K562 (cell line): ENCODE data around the gene TECPR2. TPM values are rescaled to one million over a fixed set of nuclear protein-coding genes. Genes with fewer than 3 reads are reported as not detected.

ENCODE experiments used
- ATF7 ChIP-seq: fragments of 450-650 bp; IDR thresholded peaks from 2 replicates; pipeline ENCODE4 v1.7.1; 2014; ENCODE audit warnings: mild to moderate bottlenecking, moderate library complexity
- BRD4 ChIP-seq: fragments of 200-600 bp; sonication (generic); IDR thresholded peaks from 2 replicates; pipeline ENCODE4 v1.6.1; 2017; ENCODE audit warnings: inconsistent platforms
- CCNT2 ChIP-seq: IDR thresholded peaks from 2 replicates; pipeline ENCODE4 v1.6.1; 2011; ENCODE audit warnings: borderline replicate concordance, low read depth, mild to moderate bottlenecking, moderate library complexity, mixed read lengths, low read length; ENCODE audit not compliant: insufficient read length; ENCODE audit errors: extremely low read depth
- CREM ChIP-seq: IDR thresholded peaks from 2 replicates; pipeline ENCODE4 v1.6.1; 2014; ENCODE audit warnings: antibody characterized with exemption, low read depth
- HDAC1 ChIP-seq, 2 experiments: fragments of 450-650 bp; IDR thresholded peaks; 2 replicates each; pipeline ENCODE4 v1.6.1; 2016 to 2017; ENCODE audit warnings: inconsistent platforms in 1 of 2, mild to moderate bottlenecking in 1 of 2, moderate library complexity in 1 of 2
- HNRNPL ChIP-seq: fragments of 200-400 bp; formaldehyde crosslinking; IDR thresholded peaks from 2 replicates; pipeline ENCODE4 v1.6.1; 2017; ENCODE audit warnings: low read depth, mild to moderate bottlenecking, low read length
- MTA3 ChIP-seq: fragments of 450-650 bp; formaldehyde crosslinking; IDR thresholded peaks from 2 replicates; pipeline ENCODE4 v1.6.1; 2017; ENCODE audit warnings: mild to moderate bottlenecking, borderline replicate concordance
- NRF1 ChIP-seq, 2 experiments: fragments of 450-650 bp; IDR thresholded peaks in 1 of 2; conservative IDR thresholded peaks in 1 of 2; 2 replicates each; pipeline ENCODE4 v1.6.1; 2014; ENCODE audit warnings: mild to moderate bottlenecking in 2 of 2
- RBFOX2 ChIP-seq: fragments of 200-400 bp; formaldehyde crosslinking; IDR thresholded peaks from 2 replicates; pipeline ENCODE4 v1.6.1; 2017; ENCODE audit warnings: low read depth, mild to moderate bottlenecking, low read length, moderate library complexity
- ZFX ChIP-seq: sonication (generic); formaldehyde crosslinking; IDR thresholded peaks from 2 replicates; pipeline ENCODE4 v1.8.0; 2022; ENCODE audit warnings: mild to moderate bottlenecking, missing genetic modification reagents, moderate library complexity
- polyA plus RNA-seq, 8 experiments: library from polyadenylated mRNA; depleted of rRNA in 4 of 8; stranded (reverse) in 5 of 8; unstranded in 3 of 8; fragments of >200 nt; fragmentation: Nextera tagmentation in 2 of 8; fragmentation: Illumina TruSeq in 1 of 8; extraction: Ambion mirVana in 2 of 8; extraction: Trizol in 1 of 8; gene quantifications; 2 replicates each; pipeline versions ENCODE4 v1.2.1 to v1.2.3, GENCODE V29; 2011 to 2014; ENCODE audit warnings: inconsistent platforms in 1 of 8, missing spikeins in 1 of 8
- total RNA-seq, 7 experiments: library from RNA; depleted of rRNA in 6 of 7; stranded (reverse); fragments of >200 nt in 6 of 7; fragmentation: Illumina TruSeq in 2 of 7; extraction: Trizol in 2 of 7; gene quantifications; 2 replicates each; pipeline versions ENCODE4 v1.2.1 to v1.2.3, GENCODE V29; 2011 to 2021; ENCODE audit warnings: low replicate concordance in 1 of 7
- TF ChIP-seq, protein P1 (sequence below), 2 experiments: fragments of 450-650 bp in 1 of 2; sonication (generic) in 1 of 2; formaldehyde crosslinking in 1 of 2; IDR thresholded peaks; 2 replicates each; pipeline versions ENCODE4 v1.7.1 to v1.9.0; 2016 to 2022; ENCODE audit warnings: inconsistent platforms in 1 of 2, mild to moderate bottlenecking in 1 of 2, missing genetic modification reagents in 1 of 2
- TF ChIP-seq, protein P2 (sequence below): fragments of 450-650 bp; formaldehyde crosslinking; IDR thresholded peaks from 2 replicates; pipeline ENCODE4 v1.4.0; 2020; ENCODE audit warnings: mild to moderate bottlenecking, moderate library complexity
- TF ChIP-seq, protein P3 (sequence below): fragments of 200-800 bp; sonication (Bioruptor generic); IDR thresholded peaks from 2 replicates; pipeline ENCODE4 v1.6.1; 2017; ENCODE audit warnings: missing genetic modification characterization, missing compliant biosample characterization

The TECPR2 gene
- total and polyA plus RNA-seq, 9 of the 15 experiments (the other 6 are each of a cell fraction or from before 2014, with no cell fraction given): 0.04 to 3.0 (median 0.83) TPM

DNA sequence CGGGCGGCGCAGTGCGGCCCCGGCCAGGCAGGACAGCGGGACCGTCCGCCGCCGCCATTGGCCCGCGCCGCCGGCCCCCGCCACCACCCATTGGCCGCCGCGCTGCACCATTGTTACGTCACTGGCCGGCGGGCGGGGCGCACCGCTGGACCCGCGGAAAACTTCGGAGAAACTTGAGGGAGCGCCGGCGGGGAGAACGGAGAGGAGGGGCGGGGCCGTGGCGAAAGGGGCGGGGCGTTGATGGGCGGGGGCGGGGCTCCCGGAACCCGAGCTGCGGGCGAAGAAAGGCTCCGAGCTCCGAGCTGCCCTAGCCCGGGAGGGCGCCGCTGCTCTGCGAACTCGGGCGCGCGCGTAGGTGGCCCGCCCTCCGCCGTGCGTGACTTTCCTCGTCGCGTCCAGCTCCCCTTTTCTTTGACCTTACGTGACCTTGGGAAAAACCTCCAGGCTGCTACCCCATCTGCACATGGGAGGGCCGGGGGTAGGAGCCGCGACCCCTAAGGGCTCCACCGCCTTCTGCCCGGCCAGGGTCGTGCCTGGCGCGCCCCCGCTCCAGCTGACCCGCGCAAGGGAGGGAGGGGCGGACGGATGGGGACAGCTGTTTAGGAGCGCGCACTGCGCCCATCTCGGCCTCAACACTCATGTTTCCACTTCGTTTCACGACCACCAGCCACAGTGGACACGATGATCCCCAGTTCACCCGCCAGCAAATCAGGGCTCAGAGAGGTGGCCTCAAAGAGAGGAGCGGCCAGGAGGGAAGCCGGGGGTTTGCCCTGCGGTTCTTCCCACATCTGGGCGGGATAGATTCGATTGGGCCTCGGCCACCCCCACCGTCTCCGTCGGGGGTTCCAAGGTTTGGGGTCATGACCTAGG lies 147.2 kb downstream of the TECPR2 start, which contains the start of gene ANKRD9 (continued):
- TF ChIP-seq, protein P1, sequence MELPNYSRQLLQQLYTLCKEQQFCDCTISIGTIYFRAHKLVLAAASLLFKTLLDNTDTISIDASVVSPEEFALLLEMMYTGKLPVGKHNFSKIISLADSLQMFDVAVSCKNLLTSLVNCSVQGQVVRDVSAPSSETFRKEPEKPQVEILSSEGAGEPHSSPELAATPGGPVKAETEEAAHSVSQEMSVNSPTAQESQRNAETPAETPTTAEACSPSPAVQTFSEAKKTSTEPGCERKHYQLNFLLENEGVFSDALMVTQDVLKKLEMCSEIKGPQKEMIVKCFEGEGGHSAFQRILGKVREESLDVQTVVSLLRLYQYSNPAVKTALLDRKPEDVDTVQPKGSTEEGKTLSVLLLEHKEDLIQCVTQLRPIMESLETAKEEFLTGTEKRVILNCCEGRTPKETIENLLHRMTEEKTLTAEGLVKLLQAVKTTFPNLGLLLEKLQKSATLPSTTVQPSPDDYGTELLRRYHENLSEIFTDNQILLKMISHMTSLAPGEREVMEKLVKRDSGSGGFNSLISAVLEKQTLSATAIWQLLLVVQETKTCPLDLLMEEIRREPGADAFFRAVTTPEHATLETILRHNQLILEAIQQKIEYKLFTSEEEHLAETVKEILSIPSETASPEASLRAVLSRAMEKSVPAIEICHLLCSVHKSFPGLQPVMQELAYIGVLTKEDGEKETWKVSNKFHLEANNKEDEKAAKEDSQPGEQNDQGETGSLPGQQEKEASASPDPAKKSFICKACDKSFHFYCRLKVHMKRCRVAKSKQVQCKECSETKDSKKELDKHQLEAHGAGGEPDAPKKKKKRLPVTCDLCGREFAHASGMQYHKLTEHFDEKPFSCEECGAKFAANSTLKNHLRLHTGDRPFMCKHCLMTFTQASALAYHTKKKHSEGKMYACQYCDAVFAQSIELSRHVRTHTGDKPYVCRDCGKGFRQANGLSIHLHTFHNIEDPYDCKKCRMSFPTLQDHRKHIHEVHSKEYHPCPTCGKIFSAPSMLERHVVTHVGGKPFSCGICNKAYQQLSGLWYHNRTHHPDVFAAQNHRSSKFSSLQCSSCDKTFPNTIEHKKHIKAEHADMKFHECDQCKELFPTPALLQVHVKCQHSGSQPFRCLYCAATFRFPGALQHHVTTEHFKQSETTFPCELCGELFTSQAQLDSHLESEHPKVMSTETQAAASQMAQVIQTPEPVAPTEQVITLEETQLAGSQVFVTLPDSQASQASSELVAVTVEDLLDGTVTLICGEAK (IDR thresholded peaks at IDR 0.05): 0 out of 2 replicates have a peak, but pooled peaks have one; percentile 21
- TF ChIP-seq, protein P1 (CRISPR knock-in tag; IDR thresholded peaks at IDR 0.05): no peak
- TF ChIP-seq RBFOX2: peak; percentile 57
- peak in 1 of 2 experiments; percentile 45; a peak in 1 of 4 replicates for TF ChIP-seq HDAC1 (IDR thresholded peaks at IDR 0.05)
- TF ChIP-seq, protein P2, sequence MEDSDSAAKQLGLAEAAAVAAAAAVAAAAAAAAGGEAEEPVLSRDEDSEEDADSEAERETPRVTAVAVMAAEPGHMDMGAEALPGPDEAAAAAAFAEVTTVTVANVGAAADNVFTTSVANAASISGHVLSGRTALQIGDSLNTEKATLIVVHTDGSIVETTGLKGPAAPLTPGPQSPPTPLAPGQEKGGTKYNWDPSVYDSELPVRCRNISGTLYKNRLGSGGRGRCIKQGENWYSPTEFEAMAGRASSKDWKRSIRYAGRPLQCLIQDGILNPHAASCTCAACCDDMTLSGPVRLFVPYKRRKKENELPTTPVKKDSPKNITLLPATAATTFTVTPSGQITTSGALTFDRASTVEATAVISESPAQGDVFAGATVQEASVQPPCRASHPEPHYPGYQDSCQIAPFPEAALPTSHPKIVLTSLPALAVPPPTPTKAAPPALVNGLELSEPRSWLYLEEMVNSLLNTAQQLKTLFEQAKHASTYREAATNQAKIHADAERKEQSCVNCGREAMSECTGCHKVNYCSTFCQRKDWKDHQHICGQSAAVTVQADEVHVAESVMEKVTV (CRISPR knock-in tag): 0 out of 2 replicates have a peak, but pooled peaks have one; percentile 22
- no peak for TF ChIP-seq BRD4
- TF ChIP-seq, protein P3, sequence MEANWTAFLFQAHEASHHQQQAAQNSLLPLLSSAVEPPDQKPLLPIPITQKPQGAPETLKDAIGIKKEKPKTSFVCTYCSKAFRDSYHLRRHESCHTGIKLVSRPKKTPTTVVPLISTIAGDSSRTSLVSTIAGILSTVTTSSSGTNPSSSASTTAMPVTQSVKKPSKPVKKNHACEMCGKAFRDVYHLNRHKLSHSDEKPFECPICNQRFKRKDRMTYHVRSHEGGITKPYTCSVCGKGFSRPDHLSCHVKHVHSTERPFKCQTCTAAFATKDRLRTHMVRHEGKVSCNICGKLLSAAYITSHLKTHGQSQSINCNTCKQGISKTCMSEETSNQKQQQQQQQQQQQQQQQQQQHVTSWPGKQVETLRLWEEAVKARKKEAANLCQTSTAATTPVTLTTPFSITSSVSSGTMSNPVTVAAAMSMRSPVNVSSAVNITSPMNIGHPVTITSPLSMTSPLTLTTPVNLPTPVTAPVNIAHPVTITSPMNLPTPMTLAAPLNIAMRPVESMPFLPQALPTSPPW: peak; percentile 82
- peak; percentile 25; the same call in 1 of the 2 replicates for TF ChIP-seq ATF7
- TF ChIP-seq CCNT2: peak; percentile 37
- TF ChIP-seq CREM: peak; percentile 84
- 0 out of 2 replicates have a peak, but pooled peaks have one; percentile 22 for TF ChIP-seq HNRNPL
- 0 out of 2 replicates have a peak, but pooled peaks have one; percentile 33 for TF ChIP-seq MTA3
- peak; percentile 30; the same call in 1 of the 2 replicates for TF ChIP-seq ZFX
- peak; percentile 64 to 67 for TF ChIP-seq NRF1 (conservative IDR thresholded peaks at IDR 0.05 in 1 of 2, IDR thresholded peaks at IDR 0.05 in 1 of 2)
